HG03354 (cell line): ENCODE measurements around the gene POLE.
"Not testable (repeated sequence)": the region's sequence is repeated elsewhere in the genome, so short reads cannot be mapped to it uniquely, and the experiment has no call there.

Experiments
- ATAC-seq: cut with Tn5 transposase; IDR thresholded peaks from one replicate; pipeline ENCODE4 v1.9.1; 2021; ENCODE audit warnings: mild to moderate bottlenecking; ENCODE audit not compliant: unreplicated experiment, poor library complexity, severe bottlenecking

POLE gene

DNA sequence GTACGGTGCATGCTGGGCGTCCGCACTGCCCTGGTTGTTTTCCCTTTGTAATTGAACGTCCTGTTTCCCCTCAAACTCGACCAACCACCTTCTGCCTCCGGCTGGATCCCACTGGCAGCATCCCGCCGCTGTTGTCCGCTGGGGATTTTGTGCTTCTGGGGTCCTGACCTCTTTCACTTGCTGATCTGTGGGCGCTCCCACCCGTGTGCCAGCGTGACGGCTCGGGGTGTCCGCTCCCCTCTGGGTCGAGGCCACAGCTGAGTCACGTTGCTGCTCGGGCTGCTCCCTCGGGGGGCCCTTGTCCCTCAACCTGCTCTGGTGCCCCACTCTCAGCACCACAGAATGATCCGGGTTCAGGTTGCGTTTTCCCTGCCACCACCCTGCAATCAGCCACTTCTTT lies 31.5 kb upstream of the POLE start:
- ATAC-seq: no peak

DNA sequence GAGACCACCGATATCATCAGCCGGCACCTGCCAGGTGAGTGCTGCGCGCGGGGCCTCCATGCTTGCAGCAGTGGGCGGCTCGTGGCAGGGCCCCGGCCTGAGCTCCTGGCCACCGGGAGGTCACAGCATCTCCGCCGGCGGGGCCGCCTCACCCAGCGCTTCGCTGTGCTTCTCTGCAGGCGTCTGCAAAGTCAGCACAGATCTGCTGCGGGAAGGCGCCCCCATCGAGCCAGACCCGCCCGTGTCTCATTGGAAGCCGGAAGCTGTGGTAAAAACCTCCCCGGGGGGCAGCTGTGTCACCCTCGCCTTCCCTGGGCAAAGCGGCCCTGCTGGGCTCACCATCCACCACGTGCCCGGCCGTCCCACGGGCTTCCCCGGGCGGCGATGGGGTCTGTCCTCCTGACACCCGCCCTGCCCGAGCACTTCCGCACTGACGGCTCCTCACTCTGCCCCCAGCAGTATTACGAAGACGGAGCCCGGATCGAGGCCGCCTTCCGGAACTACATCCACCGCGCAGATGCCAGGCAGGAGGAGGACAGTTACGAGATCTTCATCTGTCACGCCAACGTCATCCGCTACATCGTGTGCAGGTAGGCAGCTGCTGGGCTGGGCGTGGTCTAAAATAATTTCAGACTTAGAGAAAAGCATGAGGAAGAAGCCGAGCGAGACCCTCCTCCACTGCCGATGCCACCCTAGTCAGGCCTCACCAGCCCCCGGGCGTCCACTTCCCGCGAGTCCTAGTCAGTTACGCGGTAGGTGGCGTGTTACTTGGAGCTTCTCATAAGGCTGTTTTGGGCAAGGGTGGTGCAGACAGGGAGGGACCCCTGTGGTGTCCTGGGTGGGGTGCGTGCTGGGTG lies 30.6 kb upstream of the POLE start:
- no peak for ATAC-seq

DNA sequence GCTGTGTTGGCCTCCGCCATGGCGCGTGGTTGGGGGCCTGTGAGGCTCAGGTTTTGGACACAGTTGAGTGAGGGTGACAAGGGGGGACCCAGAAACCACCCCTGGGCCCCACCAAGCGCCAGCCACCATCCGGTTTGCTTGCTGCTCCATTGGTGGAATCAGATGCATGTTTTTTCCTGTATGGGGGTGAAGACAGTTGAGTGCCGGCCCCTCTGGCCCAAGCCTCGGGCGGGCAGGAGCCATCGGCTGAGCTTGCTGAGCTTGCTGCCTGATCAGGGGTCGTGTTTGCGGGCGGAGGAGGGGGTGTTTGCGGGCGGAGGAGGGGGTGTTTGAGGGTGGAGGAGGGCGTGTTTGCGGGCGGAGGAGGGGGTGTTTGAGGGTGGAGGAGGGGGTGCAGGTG lies 29.9 kb upstream of the POLE start:
- ATAC-seq: no peak

DNA sequence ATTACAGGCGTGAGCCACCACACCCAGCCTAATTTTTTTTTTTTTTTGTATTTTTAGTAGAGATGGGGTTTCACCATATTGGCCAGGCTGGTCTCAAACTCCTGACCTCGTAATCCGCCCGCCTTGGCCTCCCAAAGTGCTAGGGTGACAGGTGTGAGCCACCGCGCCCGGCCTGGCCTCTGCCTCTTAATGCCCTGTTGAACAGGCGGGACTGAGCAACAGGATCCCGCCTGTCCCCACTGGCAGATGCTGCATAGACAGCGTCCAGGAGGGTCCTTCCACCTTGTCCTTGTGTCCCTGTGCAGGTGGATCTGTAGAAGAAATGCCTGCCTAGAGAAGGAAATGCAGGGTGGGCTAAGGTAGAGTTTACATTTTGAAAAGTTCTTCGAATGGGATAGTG lies 29.2 kb upstream of the POLE start:
- ATAC-seq: no peak

DNA sequence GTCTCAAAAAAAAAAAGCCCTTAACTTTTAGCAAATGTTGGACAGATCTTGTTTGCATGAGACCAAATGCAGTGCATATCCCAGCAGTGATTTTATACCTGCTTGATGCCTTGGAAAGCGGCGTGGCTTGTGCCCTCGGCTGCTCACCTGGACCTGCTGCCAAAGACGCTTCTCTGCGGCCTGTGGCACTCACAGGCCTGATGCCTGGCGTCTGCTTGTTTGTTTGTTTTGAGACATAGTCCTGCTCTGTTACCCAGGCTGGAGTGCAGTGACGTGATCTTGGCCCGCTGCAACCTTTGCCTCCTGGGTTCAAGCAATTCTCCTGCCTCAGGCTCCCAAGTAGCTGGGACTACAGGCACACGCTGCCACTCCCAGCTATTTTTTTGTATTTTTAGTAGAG lies 28.7 kb upstream of the POLE start:
- no peak for ATAC-seq

DNA sequence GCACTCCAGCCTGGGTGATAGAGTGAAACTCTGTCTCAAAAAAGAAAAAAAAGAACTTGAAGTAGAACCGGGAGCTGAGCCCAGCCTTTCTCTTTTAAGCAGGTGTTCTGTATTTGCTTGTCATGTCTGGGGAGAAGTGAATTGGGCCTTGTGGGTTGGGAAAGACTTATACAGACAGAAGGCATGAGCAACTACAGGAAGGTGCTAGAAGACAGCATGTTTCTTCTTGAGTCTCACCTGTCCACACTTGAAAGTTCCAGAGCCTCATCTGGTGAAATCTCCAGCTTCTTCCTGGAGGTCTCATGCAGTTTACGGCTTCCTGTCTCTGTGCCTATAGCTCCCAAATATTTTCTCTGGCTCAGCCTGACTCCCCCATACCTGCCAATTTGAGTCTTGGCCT lies 26.0 kb upstream of the POLE start:
- ATAC-seq: no peak

DNA sequence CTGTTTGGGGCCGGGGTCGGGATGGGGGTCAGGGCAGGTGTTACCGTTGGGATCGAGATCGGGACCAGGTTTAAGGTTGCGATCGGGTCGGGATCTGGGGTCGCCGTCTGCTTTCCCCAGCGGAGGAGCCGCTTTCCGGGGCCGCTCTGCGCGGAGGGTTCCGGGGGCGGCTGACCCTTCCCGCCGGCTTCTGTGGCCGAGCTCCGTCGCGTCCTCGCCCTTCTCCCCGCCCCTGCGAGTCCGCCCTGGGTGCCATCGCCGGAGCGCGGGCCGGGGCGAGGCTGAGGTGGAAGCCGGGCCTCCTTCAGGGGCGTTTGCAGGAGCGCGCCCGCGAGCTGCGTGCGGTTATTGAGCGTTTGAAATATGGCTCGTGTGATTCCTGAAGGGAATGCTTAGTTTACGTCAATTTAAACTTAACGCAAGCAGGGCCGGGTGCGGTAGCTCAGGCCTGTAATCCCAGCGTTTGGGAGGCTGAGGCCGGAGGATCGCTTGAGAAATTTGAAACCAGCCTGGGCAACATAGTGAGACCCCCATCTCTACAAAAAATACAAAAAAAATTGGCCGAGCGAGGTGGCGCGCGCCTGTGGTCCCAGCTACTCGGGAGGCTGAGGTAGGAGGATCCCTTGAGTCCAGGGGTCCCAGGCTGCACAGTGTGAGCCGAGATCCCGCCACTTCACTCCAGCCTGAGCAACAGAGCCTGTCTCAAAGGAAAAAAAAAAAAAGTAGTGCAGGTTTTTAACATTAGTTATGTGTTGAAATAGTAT lies 24.1 kb upstream of the POLE start:
- ATAC-seq: peak; percentile 13

DNA sequence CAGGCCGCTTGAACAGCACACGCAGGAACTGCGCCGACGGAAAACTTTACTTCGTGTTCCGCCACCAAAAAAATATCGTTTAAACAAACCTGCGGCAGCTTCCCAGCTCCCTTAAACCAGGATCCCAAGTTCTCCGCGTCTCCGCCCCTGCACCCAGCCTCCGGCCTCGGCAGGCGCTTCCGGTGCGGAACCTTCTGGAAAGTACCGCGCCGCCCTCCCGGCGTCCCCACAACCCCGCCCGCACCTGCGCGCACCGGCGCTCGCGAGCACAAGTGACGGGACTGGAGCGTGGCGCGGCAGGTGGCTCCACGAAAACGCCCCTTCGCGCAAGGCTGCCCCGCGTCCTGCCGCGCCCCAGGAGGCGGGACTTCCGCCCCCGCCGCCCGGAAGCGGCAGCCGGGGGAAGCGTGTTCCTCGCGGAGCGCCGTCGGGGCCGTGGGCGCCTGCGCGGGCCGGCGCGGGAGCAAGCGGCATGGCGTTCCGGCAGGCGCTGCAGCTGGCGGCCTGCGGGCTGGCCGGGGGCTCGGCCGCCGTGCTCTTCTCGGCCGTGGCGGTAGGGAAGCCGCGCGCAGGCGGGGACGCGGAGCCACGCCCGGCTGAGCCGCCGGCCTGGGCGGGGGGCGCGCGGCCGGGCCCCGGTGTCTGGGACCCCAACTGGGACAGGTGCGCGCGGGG lies 23.4 kb upstream of the POLE start, which contains the start of gene PGAM5:
PGAM5 (plus strand) TSS at position 438 of the 675 bp plus-strand sequence; CDS start at position 473, 35 bp downstream.
- ATAC-seq: peak; percentile 91

DNA sequence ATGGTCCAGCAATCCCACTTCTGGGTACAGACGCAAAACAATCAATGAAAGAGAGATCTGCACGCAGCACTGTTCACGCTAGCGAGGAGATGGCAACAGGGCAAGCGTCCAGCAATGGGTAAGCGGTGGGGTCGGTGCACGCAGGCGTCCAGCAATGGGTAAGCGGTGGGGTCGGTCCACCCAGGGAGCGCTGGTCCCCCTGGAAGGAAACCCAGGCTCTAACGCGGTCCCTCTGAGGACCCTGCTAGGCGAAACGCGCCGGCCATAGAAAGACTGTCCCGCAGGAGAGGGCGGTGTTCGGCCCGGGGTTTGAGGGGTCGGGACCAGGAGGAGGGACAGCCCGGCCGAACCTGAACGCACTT lies 22.9 kb upstream of the POLE start:
- ATAC-seq: peak; percentile 40

DNA sequence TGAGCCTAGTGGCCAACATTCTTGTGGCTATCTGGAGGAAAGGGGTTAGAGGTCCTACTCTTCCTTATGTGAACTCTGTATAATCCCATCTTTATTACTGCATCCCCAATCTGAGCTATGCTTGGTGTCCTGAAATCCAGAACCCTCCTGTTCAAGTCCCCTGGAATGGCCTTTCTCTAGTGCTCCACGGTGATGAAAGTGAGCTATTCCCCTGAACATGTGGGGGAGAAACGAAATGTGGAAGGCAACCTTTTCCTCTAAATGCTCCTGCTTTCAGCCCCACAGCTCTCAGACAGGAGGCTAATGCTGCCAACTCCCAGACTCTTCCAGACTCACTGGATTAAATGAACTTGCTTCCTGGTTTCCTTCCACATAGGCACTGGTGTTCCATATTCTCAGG lies 21.0 kb upstream of the POLE start:
- no peak for ATAC-seq

DNA sequence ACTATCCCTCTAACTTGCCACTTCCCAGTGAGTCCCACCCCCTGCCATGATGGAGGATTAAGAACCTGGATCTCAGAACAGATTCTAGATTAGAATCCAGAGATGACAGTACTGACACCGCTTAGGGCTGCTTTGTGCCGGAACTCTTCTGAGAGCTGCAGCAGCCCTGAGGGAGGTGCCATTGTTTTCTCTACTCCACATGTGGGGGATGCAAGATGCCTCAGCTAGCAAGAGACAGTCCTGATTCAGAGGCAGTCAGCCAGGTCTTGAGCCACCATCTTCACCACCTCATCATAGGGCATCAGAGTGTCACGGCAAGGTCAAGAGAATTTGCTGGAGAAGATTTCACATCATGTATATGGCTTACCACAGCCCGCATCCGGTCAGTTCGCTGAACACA lies 20.1 kb upstream of the POLE start:
- ATAC-seq: no peak

DNA sequence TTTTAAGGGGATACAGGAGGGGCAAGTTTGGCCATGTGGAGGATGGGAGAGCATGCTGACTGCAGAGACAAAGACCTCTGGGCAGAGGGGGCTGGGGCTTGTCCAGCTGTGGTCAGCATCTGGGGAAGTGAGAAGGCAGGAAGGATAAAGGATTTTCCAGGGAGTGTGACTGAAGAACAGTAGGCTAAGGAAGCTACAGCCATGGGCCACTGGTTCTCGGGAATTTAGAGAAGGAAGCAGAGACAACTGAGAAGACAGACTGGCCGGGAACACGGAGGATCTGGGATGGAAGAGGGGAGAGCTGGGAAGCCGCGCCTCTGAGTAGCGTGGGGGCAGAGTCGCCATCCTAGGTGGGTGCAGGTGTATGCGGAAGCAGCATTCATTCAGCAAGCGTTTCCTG lies 16.5 kb upstream of the POLE start:
- no peak for ATAC-seq

DNA sequence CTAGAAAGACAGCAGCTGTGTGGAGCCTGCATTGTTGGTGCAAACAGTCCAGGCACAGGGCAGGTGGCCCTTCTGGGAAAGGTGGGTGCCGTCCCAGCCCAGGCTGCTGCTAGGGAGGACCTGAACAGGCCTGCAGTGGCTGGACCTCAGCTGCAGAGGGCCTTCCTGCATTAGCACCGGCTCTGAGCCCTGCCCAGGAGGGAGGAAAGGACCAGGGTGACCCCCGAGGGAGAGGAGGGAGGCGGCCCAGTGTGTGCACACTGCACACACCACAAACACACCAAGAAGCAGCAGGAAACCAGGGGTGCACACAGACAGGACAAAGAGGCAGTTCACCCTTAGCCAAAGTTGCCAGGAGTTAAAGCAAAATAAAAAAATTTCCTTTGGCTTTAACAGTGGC lies 15.5 kb upstream of the POLE start:
- ATAC-seq: no peak

DNA sequence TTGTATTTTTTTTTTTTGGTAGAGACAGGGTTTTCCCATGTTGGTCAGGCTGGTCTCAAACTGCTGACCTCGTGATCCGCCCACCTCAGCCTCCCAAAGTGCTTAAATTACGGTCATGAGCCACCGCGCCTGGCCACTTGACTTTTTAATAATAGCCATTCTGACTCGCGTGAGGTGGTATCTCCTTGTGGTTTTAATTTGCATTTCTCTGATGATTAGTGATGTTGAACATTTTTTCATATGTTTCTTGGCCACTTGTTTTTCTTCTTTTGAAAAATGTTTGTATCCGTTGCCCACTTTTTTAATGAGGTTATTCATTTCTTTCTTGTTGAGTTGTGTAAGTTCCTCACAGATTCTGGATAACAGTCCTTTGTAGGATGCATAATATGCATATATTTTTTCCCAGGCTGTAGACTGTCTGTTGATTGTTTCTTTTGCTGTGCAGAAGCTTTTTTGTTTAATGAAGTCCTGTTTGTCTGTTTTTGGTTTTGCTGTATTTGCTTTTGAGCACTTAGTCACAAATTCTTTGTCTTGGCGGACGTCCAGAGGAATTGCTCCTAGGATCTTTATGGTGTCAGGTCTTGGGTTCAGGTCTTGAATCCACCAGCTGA lies 13.2 kb upstream of the POLE start:
- ATAC-seq: peak; percentile 58

DNA sequence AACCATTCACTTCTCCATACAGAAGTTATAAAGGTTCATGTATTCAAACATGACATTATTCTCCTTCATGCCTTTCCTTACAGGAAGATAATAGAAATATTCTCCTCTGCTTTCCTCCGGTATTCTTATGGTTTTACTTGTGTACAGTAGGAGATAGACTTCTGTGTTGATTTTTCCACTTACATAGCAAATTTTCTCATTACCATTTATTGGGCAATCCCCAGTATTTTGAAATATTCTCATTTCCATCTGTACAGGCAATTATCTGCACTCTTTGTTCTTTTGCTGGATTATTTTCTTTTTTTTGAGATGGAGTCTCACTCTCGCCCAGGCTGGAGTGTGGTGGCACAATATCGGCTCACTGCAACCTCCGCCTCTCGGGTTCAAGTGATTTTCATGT lies 11.2 kb upstream of the POLE start:
- no peak for ATAC-seq

DNA sequence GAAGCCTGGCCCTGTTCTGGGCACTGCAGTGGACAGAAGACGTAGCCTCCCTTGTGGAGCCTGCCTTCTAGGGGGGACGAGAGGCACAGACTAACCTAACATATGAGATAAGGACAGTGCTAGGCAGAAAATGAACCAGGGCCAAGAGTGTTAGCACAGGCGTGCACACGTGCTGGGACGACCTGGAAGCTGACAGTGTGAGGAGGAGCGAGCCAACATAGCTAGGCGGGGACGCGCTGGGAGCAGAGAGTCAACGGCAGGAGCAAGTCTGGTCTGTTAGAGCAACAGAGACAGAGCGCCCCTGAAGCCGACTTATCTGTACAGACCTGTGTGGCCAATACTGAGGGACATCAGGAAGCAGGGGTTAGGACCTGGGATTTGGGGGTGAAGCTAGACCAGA lies 8.3 kb upstream of the POLE start:
- ATAC-seq: no peak

DNA sequence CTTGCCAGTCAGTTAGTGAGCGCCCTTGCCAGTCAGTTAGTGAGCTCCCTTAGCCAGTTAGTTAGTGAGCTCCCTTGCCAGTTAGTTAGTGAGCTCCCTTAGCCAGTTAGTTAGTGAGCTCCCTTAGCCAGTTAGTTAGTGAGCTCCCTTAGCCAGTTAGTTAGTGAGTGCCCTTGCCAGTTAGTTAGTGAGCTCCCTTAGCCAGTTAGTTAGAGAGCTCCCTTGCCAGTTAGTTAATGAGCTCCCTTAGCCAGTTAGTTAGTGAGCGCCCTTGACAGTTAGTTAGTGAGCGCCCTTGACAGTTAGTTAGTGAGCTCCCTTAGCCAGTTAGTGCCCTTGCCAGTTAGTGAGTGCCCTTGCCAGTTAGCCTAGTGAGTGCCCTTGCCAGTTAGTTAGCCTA lies 7.7 kb upstream of the POLE start:
- not testable (repeated sequence) for ATAC-seq

DNA sequence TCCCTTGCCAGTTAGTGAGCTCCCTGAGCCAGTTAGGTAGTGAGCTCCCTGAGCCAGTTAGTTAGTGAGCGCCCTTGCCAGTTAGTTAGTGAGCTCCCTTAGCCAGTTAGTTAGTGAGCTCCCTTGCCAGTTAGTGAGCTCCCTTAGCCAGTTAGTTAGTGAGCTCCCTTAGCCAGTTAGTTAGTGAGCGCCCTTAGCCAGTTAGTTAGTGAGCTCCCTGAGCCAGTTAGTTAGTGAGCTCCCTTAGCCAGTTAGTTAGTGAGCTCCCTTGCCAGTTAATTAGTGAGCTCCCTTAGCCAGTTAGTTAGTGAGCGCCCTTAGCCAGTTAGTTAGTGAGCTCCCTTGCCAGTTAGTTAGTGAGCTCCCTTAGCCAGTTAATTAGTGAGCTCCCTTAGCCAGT lies 4.9 kb upstream of the POLE start:
- ATAC-seq: not testable (repeated sequence)

DNA sequence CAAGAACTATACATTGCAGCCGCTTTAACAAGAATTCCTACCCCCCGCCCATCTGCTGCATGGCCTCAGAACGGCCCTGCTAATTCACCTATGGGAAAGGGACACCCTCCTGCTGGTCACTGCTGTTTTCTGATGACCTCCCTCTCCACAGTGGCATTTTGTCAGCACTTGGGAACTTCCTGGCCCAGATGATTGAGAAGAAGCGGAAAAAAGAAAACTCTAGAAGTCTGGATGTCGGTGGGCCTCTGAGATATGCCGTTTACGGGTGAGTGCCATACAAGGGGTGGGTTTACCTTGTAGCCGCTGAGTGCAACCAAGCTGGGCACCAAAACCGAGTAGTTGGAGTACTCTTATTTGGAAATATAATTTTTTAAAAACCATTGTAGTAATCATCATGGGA lies 3.0 kb upstream of the POLE start:
- no peak for ATAC-seq

DNA sequence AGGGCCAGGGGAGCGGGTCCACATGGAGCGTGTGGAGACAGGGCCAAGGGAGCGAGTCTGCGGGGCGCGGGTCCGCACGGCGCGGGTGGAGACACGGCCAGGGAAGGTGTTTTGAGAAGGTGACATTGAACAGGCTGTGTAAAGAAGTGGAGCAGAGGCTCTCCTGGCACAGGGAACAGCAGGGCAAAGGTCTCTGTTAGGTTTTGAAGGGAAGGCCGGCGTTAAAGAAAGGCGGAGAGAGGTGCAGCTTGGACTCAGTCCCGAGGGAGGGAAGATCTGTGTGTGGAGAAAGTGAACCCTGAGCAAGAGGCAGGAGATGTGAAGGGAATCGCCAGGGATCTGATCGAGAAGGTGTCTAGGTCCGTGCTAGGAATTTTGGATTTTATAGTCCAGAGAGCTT lies 2.1 kb upstream of the POLE start:
- no peak for ATAC-seq
